ENCODE measurements around the gene FBXO10.
"Not testable (repeated sequence)": the region's sequence is repeated elsewhere in the genome, so short reads cannot be mapped to it uniquely, and the experiment has no call there.

The FBXO10 gene

DNA sequence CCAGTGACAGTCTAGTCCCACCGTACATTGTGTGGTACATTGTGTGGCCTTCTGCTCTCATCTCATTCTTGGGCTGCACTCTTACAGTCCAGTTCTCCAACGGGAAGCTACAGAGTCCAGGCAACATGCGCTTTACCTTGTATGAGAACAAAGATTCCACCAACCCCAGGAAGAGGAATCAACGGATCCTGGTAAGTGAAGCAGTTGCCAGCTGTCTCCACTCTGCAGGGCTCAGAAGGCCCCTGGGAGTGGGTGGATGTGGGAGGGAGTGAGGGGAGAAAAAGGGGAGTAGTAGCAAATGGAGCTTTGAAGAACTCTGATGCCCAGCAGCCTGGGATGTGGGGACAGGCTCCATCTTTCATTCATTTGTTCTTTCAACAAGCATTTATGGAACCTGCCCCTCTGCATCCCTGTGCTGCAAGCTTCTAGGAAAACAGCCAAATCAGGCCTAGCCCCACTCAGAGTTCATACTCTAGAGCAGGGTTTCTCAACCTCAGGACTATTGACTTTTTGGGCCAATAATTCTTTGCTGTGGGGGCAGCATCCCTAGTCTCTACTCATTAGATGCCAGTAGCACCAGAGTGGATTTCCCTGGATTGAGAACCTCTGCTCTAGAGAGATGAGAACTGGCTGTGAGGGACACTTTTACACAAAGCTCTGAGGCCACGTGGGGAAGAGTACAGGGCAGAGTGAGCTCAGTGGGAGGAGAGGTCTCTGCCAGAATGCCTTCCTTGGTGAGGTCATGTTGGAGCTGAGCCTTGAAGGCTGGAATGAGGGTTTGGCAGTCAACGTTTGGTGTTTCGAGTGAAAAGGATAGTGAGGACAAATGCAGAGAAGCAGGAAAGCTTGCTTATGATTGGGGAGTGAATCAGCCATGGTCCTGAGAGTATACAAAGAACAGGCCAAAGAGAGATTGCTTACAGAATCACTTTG is 89.3 kb downstream of the FBXO10 start:
- peaks cover 6 to 16% of the 10 kb centered on the region in 2 donors for H3K36me3 ChIP-seq (ENCODE audit: control insufficient read depth in 1 of 2, insufficient read depth in 2 of 2, low read length in 2 of 2)
- no peak overlapping the region for H3K27ac ChIP-seq (ENCODE audit: low read depth, low read length)
- H3K9me3 ChIP-seq (ENCODE audit: control insufficient read depth in 1 of 2, low read length in 2 of 2) = no peaks in the 10 kb centered on the region
- H3K4me1 ChIP-seq (ENCODE audit: control insufficient read depth in 1 of 2, insufficient read depth in 2 of 2, low read length in 2 of 2) = peaks cover 16 to 29% of the 10 kb centered on the region in 2 donors
- peak overlapping the region; percentile 81 to 96 for H3K9ac ChIP-seq (ENCODE audit: low read depth in 1 of 2, low read length in 2 of 2)
- no peaks in the 10 kb centered on the region for H3K27me3 ChIP-seq (ENCODE audit: control insufficient read depth in 1 of 2, insufficient read depth in 2 of 2, low read length in 2 of 2)
- H3K4me3 ChIP-seq (ENCODE audit: low read depth in 1 of 2, low read length in 2 of 2) = peak overlapping the region; percentile 87 to 97

DNA sequence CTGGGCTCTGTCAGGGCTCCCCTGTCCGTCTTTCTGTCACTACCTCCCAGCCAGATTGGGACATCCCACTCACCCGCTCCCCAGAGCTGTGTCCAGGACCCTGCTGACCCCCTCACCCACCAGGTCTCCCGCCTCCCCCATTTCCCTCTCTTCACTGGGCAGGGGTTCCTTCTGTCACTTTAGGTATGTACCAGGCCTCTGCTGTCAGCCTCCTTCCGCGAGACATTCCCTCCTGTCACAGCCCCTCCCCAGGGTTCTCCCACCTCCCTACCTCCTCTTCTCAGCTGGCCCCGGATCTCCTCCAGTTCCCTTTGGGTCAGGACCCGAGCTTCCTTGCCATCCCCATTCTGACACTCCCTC is 89.9 kb downstream of the FBXO10 start:
- H3K36me3 ChIP-seq (ENCODE audit: control insufficient read depth in 1 of 2, insufficient read depth in 2 of 2, low read length in 2 of 2) = peaks cover 5 to 13% of the 10 kb centered on the region in 2 donors
- H3K9me3 ChIP-seq (ENCODE audit: control insufficient read depth in 1 of 2, low read length in 2 of 2) = no peaks in the 10 kb centered on the region
- no peak overlapping the region for H3K27ac ChIP-seq (ENCODE audit: low read depth, low read length)

DNA sequence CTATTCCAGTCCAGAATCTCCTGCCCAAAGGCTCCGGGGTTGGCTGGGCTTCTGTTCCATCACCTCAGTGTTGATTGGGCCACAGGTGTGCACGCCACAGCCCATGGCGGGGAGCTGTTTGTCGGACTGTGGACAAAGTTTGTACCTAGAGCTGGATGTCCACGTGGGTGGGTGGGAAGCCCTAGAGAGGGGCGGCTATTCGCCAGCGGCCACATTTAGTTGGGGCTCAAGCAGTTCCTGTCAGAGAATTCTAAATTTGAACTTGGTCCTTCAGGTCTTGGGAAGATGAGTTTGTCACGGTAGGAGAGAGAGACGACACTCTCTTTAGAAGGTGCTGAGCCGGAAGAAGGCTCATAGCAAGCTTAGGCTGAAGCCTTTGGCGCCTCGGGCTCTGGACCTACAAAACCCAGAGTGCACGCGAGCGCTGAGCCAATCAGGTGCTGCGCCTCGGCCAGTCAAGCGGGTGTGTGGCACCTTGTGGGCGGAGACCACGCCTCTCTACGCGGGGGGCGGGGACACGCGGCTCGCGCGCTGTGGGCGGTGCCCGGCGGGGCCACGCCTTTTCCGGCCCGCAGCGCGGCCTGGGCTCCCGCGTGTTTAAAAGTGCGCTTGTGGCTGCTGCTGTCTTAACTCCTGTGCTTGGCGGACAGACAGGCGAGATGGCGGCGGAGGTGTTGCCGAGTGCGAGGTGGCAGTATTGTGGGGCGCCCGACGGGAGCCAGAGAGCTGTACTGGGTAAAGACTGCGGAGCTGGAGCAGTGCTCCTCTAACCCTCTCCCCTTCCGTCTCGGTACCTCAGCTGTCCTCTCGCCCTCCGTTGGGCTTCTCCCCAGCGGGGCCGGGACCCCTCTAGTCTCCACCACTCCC is 90.6 kb downstream of the FBXO10 start, which contains the start of gene POLR1E:
Gene POLR1E, plus strand, starts transcription at position 560 of the 867 bp plus-strand sequence. Its CDS starts 100 bp downstream, at position 660.
- Histone ChIP-seq H3K36me3 (ENCODE audit: control insufficient read depth in 1 of 2, insufficient read depth in 2 of 2, low read length in 2 of 2) (peaks cover 5 to 12% of the 10 kb centered on the region in 2 donors), H3K27ac (ENCODE audit: low read depth, low read length) (no peak within 1 kb of the TSS), H3K4me3 (ENCODE audit: low read depth in 1 of 2, low read length in 2 of 2) (peak within 1 kb of the TSS; percentile 87 to 97), H3K27me3 (ENCODE audit: control insufficient read depth in 1 of 2, insufficient read depth in 2 of 2, low read length in 2 of 2) (peaks cover 0 to 5% of the 10 kb centered on the region in 2 donors), H3K4me1 (ENCODE audit: control insufficient read depth in 1 of 2, insufficient read depth in 2 of 2, low read length in 2 of 2) (peaks cover 16 to 30% of the 10 kb centered on the region in 2 donors), H3K9me3 (ENCODE audit: control insufficient read depth in 1 of 2, low read length in 2 of 2) (no peaks in the 10 kb centered on the region), H3K9ac (ENCODE audit: low read depth in 1 of 2, low read length in 2 of 2) (peak within 1 kb of the TSS; percentile 81 to 96)

More for the DNA sequence above, 89.9 kb downstream of the FBXO10 start:
- peaks cover 0 to 5% of the 10 kb centered on the region in 2 donors for H3K27me3 ChIP-seq (ENCODE audit: control insufficient read depth in 1 of 2, insufficient read depth in 2 of 2, low read length in 2 of 2)
- H3K4me3 ChIP-seq (ENCODE audit: low read depth in 1 of 2, low read length in 2 of 2) = peak overlapping the region; percentile 87 to 97
- H3K9ac ChIP-seq (ENCODE audit: low read depth in 1 of 2, low read length in 2 of 2) = peak overlapping the region; percentile 81 to 96
- H3K4me1 ChIP-seq (ENCODE audit: control insufficient read depth in 1 of 2, insufficient read depth in 2 of 2, low read length in 2 of 2) = peaks cover 16 to 30% of the 10 kb centered on the region in 2 donors

DNA sequence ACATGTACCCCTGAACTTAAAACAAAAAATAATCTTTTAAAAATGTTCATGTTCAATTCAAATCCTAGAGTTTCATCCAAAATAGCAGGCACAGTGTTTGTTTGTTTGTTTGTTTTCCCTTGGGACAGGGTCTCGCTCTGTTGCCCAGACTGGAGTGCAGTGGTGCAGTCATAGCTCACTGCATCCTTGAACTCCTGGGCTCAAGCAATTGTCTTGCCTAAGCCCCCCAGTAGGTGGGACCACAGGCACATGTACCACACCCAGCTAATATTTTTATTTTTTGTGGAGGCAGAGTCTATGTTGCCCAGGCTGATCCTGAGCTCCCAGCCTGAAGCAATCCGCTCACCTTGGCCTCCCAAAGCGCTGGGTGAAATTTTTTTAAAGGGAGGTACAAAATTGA is 95.4 kb downstream of the FBXO10 start:
- H3K27me3 ChIP-seq (ENCODE audit: control insufficient read depth in 1 of 2, insufficient read depth in 2 of 2, low read length in 2 of 2) = peaks cover 0 to 5% of the 10 kb centered on the region in 2 donors
- H3K9ac ChIP-seq (ENCODE audit: low read depth in 1 of 2, low read length in 2 of 2) = no peak overlapping the region
- H3K4me3 ChIP-seq (ENCODE audit: low read depth in 1 of 2, low read length in 2 of 2) = no peak overlapping the region
- H3K9me3 ChIP-seq (ENCODE audit: control insufficient read depth in 1 of 2, low read length in 2 of 2) = no peaks in the 10 kb centered on the region
- no peak overlapping the region for H3K27ac ChIP-seq (ENCODE audit: low read depth, low read length)
- H3K4me1 ChIP-seq (ENCODE audit: control insufficient read depth in 1 of 2, insufficient read depth in 2 of 2, low read length in 2 of 2) = peaks cover 0 to 14% of the 10 kb centered on the region in 2 donors
- H3K36me3 ChIP-seq (ENCODE audit: control insufficient read depth in 1 of 2, insufficient read depth in 2 of 2, low read length in 2 of 2) = no peaks in the 10 kb centered on the region

DNA sequence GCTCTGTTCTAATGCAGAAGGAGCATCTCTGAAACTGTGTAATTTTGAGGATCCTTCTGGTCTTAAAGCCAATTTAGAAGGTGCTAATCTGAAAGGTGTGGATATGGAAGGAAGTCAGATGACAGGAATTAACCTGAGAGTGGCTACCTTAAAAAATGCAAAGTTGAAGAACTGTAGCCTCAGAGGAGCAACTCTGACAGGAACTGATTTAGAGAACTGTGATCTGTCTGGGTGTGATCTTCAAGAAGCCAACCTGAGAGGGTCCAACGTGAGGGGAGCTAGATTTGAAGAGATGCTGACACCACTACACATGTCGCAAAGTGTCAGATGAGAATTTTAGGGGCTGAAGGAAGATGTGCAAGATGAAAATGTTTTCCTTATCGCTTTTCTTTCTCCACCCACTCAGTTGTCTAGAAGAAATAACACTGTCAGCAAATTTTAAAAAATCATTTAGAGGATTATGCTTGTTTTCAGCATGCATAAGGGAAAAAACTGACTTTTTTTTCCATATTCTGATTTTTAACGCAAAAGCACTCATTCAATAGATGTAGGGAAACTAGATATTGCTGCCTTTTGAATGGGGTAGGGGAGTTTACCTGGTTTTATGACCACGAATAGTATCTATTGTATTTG is 98.1 kb downstream of the FBXO10 start:
- H3K9me3 ChIP-seq (ENCODE audit: control insufficient read depth in 1 of 2, low read length in 2 of 2); H3K36me3 ChIP-seq (ENCODE audit: control insufficient read depth in 1 of 2, insufficient read depth in 2 of 2, low read length in 2 of 2); H3K27ac ChIP-seq (ENCODE audit: low read depth, low read length): not testable (repeated sequence)

DNA sequence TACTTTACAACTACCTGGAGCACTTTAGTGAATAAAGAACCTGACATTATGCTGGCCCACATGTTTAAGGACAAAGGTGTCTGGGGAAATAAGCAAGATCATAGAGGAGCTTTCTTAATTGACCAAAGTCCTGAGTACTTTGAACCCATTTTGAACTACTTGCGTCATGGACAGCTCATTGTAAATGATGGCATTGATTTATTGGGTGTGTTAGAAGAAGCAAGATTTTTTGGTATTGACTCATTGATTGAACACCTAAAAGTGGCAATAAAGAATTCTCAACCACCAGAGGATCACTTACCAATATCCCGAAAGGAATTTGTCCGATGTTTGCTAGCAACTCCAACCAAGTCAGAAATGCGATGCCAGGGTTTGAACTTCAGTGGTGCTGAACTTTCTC is 98.7 kb downstream of the FBXO10 start:
- H3K36me3 ChIP-seq (ENCODE audit: control insufficient read depth in 1 of 2, insufficient read depth in 2 of 2, low read length in 2 of 2); H3K27ac ChIP-seq (ENCODE audit: low read depth, low read length); H3K4me1 ChIP-seq (ENCODE audit: control insufficient read depth in 1 of 2, insufficient read depth in 2 of 2, low read length in 2 of 2); H3K9me3 ChIP-seq (ENCODE audit: control insufficient read depth in 1 of 2, low read length in 2 of 2); H3K27me3 ChIP-seq (ENCODE audit: control insufficient read depth in 1 of 2, insufficient read depth in 2 of 2, low read length in 2 of 2); H3K4me3 ChIP-seq (ENCODE audit: low read depth in 1 of 2, low read length in 2 of 2); H3K9ac ChIP-seq (ENCODE audit: low read depth in 1 of 2, low read length in 2 of 2): not testable (repeated sequence)

More for the DNA sequence above, 98.1 kb downstream of the FBXO10 start:
- not testable (repeated sequence) for H3K4me1 ChIP-seq (ENCODE audit: control insufficient read depth in 1 of 2, insufficient read depth in 2 of 2, low read length in 2 of 2); H3K27me3 ChIP-seq (ENCODE audit: control insufficient read depth in 1 of 2, insufficient read depth in 2 of 2, low read length in 2 of 2); H3K4me3 ChIP-seq (ENCODE audit: low read depth in 1 of 2, low read length in 2 of 2); H3K9ac ChIP-seq (ENCODE audit: low read depth in 1 of 2, low read length in 2 of 2)

DNA sequence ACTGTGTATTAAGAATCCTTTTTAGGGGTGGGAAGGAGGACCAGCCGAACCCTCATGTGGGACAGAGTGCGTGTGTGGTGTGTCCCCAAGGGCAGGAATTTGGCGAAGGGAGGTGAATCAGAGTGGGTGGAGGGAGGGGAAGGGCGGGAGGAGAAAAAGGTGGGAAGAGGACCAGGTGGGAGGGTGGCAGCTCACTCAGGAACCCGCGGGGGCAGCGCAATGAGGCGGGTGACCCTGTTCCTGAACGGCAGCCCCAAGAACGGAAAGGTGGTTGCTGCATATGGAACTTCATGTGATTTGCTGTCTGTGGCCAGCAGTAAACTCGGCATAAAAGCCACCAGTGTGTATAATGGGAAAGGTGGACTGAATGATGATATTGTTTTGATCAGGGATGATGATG is 99.2 kb downstream of the FBXO10 start:
- H3K27ac ChIP-seq (ENCODE audit: low read depth, low read length) = no peak overlapping the region

DNA sequence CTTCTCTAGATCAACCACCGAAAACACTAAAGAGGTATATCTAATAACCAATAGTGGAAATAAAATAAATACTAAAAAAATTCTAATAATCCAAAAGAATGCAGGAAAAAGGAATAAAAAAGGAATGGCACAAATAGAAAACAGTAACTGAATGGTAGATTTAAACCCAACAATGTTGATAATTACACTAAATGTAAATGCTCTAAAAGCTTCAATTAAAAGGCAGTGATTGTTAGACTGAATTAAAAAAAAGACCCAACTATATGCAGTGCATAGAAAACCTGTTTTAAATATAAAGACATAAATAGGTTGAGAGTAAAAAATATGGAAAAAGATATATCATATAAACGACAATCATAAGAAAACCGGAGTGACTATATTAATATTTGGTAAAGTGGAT is 101.7 kb downstream of the FBXO10 start:
- Histone ChIP-seq H3K4me3 (ENCODE audit: low read depth in 1 of 2, low read length in 2 of 2) (no peak overlapping the region), H3K9ac (ENCODE audit: low read depth in 1 of 2, low read length in 2 of 2) (no peak overlapping the region), H3K9me3 (ENCODE audit: control insufficient read depth in 1 of 2, low read length in 2 of 2) (no peaks in the 10 kb centered on the region)

More for the DNA sequence above, 99.2 kb downstream of the FBXO10 start:
- peaks cover 0 to 5% of the 10 kb centered on the region in 2 donors for H3K27me3 ChIP-seq (ENCODE audit: control insufficient read depth in 1 of 2, insufficient read depth in 2 of 2, low read length in 2 of 2)
- no peaks in the 10 kb centered on the region for H3K9me3 ChIP-seq (ENCODE audit: control insufficient read depth in 1 of 2, low read length in 2 of 2)
- H3K9ac ChIP-seq (ENCODE audit: low read depth in 1 of 2, low read length in 2 of 2) = no peak overlapping the region
- peaks cover 6% of the 10 kb centered on the region in 2 donors for H3K4me1 ChIP-seq (ENCODE audit: control insufficient read depth in 1 of 2, insufficient read depth in 2 of 2, low read length in 2 of 2)
- no peaks in the 10 kb centered on the region for H3K36me3 ChIP-seq (ENCODE audit: control insufficient read depth in 1 of 2, insufficient read depth in 2 of 2, low read length in 2 of 2)
- no peak overlapping the region for H3K4me3 ChIP-seq (ENCODE audit: low read depth in 1 of 2, low read length in 2 of 2)

DNA sequence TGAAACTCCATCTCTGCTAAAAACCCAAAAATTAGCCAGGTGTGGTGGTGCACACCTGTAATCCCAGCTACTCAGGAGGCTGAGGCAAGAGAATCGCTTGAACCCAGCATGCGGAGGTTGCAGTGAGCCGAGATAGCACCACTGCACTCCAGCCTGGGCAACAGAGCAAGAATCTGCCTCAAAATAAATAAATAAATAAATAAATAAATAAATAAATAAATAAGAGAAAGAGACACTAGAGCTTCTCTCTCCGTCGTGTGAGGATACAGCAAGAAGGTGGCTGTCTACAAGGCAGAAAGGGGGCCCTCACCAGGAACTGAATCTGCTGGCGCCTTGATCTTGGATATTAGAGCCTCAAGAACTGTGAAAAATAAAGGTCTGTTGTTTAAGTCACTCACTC is 102.2 kb downstream of the FBXO10 start:
- not testable (repeated sequence) for H3K27ac ChIP-seq (ENCODE audit: low read depth, low read length); H3K4me1 ChIP-seq (ENCODE audit: control insufficient read depth in 1 of 2, insufficient read depth in 2 of 2, low read length in 2 of 2); H3K9ac ChIP-seq (ENCODE audit: low read depth in 1 of 2, low read length in 2 of 2); H3K36me3 ChIP-seq (ENCODE audit: control insufficient read depth in 1 of 2, insufficient read depth in 2 of 2, low read length in 2 of 2); H3K4me3 ChIP-seq (ENCODE audit: low read depth in 1 of 2, low read length in 2 of 2); H3K27me3 ChIP-seq (ENCODE audit: control insufficient read depth in 1 of 2, insufficient read depth in 2 of 2, low read length in 2 of 2); H3K9me3 ChIP-seq (ENCODE audit: control insufficient read depth in 1 of 2, low read length in 2 of 2)

More for the DNA sequence above, 101.7 kb downstream of the FBXO10 start:
- Histone ChIP-seq H3K36me3 (ENCODE audit: control insufficient read depth in 1 of 2, insufficient read depth in 2 of 2, low read length in 2 of 2) (no peaks in the 10 kb centered on the region), H3K27me3 (ENCODE audit: control insufficient read depth in 1 of 2, insufficient read depth in 2 of 2, low read length in 2 of 2) (no peaks in the 10 kb centered on the region), H3K27ac (ENCODE audit: low read depth, low read length) (no peak overlapping the region), H3K4me1 (ENCODE audit: control insufficient read depth in 1 of 2, insufficient read depth in 2 of 2, low read length in 2 of 2) (peaks cover 3 to 6% of the 10 kb centered on the region in 2 donors)
